ENCODE measurements around the gene CPZ. TPM values are rescaled to one million over a fixed set of nuclear protein-coding genes. Genes with fewer than 3 reads are reported as not detected.
"Not testable (repeated sequence)": the region's sequence is repeated elsewhere in the genome, so short reads cannot be mapped to it uniquely, and the experiment has no call there.

CPZ gene
- total and polyA plus RNA-seq, 10 donors: 0.11 to 8.5 (median 0.93) TPM; not detected in 1

GRCh38 chr4:8634773-8635172 lies 42.2 kb downstream of the CPZ start:
- H3K36me3 ChIP-seq; intact Hi-C loops (cut with DNase I; ENCODE audit: low total_unique reads); H3K9me3 ChIP-seq; H3K4me3 ChIP-seq; H3K4me1 ChIP-seq; H3K27ac ChIP-seq: not testable (repeated sequence)
- 53 to 93% (median 76%) methylated on average over 5 to 7 of the region's 11 CpGs for WGBS, 5 donors
- DNase-seq: peak; percentile 47
- peaks cover 0 to 19% (median 0%) of the 10 kb centered on the region in 7 donors for H3K27me3 ChIP-seq (replicated peaks in 1 of 7)

- intact Hi-C loops (cut with DNase I; ENCODE audit: low total_unique reads); H3K27ac ChIP-seq; H3K4me1 ChIP-seq; H3K36me3 ChIP-seq; DNase-seq; H3K4me3 ChIP-seq; H3K9me3 ChIP-seq: not testable (repeated sequence)
- WGBS, 5 donors: 35% methylated on average over 4 of the region's 29 CpGs; no CpG with 5 or more reads in 4 of the 5 donors
- peaks cover 0 to 22% (median 0%) of the 10 kb centered on the region in 7 donors for H3K27me3 ChIP-seq (replicated peaks in 1 of 7)
Measured at GRCh38 chr4:8635897-8636554, 43.5 kb downstream of the CPZ start.

- H3K27ac ChIP-seq: no peak overlapping the region
- H3K9me3 ChIP-seq: no peaks in the 10 kb centered on the region
- no peaks in the 10 kb centered on the region for H3K36me3 ChIP-seq
- no peak overlapping the region for H3K4me3 ChIP-seq
- 49 to 85% (median 77%) methylated on average over 2 of the region's 2 CpGs for WGBS, 5 donors
- peak; percentile 39 for DNase-seq
- H3K4me1 ChIP-seq: no peaks in the 10 kb centered on the region
- intact Hi-C loops (cut with DNase I; ENCODE audit: low total_unique reads): no loop called here
- H3K27me3 ChIP-seq (replicated peaks in 1 of 7): peaks cover 0 to 26% (median 0%) of the 10 kb centered on the region in 7 donors
- TF ChIP-seq POLR2A (IDR thresholded peaks at IDR 0.05) (no peak), CTCF (IDR thresholded peaks at IDR 0.05 in 8 of 11, conservative IDR thresholded peaks at IDR 0.05 in 3 of 11) (no peak), POLR2AphosphoS5 (IDR thresholded peaks at IDR 0.05) (no peak)
Measured at GRCh38 chr4:8637456-8637984, 45.0 kb downstream of the CPZ start.

GRCh38 chr4:8639021-8639420 lies 46.5 kb downstream of the CPZ start:
- no peak overlapping the region for H3K27ac ChIP-seq
- peak; percentile 51 for DNase-seq
- no peaks in the 10 kb centered on the region for H3K4me1 ChIP-seq
- intact Hi-C loops (cut with DNase I; ENCODE audit: low total_unique reads): no loop called here
- no peaks in the 10 kb centered on the region for H3K36me3 ChIP-seq
- peaks cover 0 to 26% (median 0%) of the 10 kb centered on the region in 7 donors for H3K27me3 ChIP-seq (replicated peaks in 1 of 7)
- WGBS, 5 donors: 61 to 67% (median 63%) methylated on average over 10 of the region's 10 CpGs
- H3K9me3 ChIP-seq: no peaks in the 10 kb centered on the region
- no peak overlapping the region for H3K4me3 ChIP-seq
- TF ChIP-seq POLR2AphosphoS5 (IDR thresholded peaks at IDR 0.05) (no peak), POLR2A (IDR thresholded peaks at IDR 0.05) (no peak), CTCF (IDR thresholded peaks at IDR 0.05 in 8 of 11, conservative IDR thresholded peaks at IDR 0.05 in 3 of 11) (no peak)

- intact Hi-C loops (cut with DNase I; ENCODE audit: low total_unique reads): no loop called here
- Histone ChIP-seq H3K4me3 (no peak overlapping the region), H3K9me3 (no peaks in the 10 kb centered on the region), H3K36me3 (no peaks in the 10 kb centered on the region), H3K27me3 (replicated peaks in 1 of 7) (peaks cover 0 to 26% (median 0%) of the 10 kb centered on the region in 7 donors), H3K4me1 (no peaks in the 10 kb centered on the region), H3K27ac (no peak overlapping the region)
- WGBS, 5 donors: 80 to 86% (median 82%) methylated on average over 26 of the region's 26 CpGs
- TF ChIP-seq CTCF (IDR thresholded peaks at IDR 0.05 in 8 of 11, conservative IDR thresholded peaks at IDR 0.05 in 3 of 11) (no peak), POLR2A (IDR thresholded peaks at IDR 0.05) (no peak), POLR2AphosphoS5 (IDR thresholded peaks at IDR 0.05) (no peak)
- peak; percentile 68 for DNase-seq
Measured at GRCh38 chr4:8639777-8640720, 47.5 kb downstream of the CPZ start.
